H9 (cell line): Measurements from ENCODE around the gene ARHGEF6. TPM values are rescaled to one million over a fixed set of nuclear protein-coding genes. Genes with fewer than 3 reads are reported as not detected.

Experiments
- DNase-seq: peaks from one replicate; pipeline ENCODE4 v3.0.0-alpha.2; 2017
- H2AFZ ChIP-seq: one replicate; pipeline ENCODE4 v1.6.1; 2013; ENCODE audit warnings: mild to moderate bottlenecking, low read length, control low read depth, moderate library complexity
- H2AK5ac ChIP-seq: 2 replicates; pipeline ENCODE4 v1.6.1; 2013; ENCODE audit warnings: low read length, control low read depth, mixed read lengths; ENCODE audit not compliant: insufficient read length
- H2BK120ac ChIP-seq: one replicate; pipeline ENCODE4 v1.6.1; 2013; ENCODE audit warnings: low read depth, mild to moderate bottlenecking, low read length, control low read depth, inconsistent platforms; ENCODE audit not compliant: poor library complexity, severe bottlenecking
- H2BK12ac ChIP-seq: 2 replicates; pipeline ENCODE4 v1.6.1; 2013; ENCODE audit warnings: low read length, control low read depth, mixed read lengths, low read depth; ENCODE audit not compliant: insufficient read length
- H2BK15ac ChIP-seq: 2 replicates; pipeline ENCODE4 v1.6.1; 2013; ENCODE audit warnings: low read depth, low read length, control low read depth
- H2BK20ac ChIP-seq: one replicate; pipeline ENCODE4 v1.6.1; 2013; ENCODE audit warnings: low read depth, mild to moderate bottlenecking, low read length, control low read depth, inconsistent platforms; ENCODE audit not compliant: poor library complexity, severe bottlenecking
- H2BK5ac ChIP-seq: 2 replicates; pipeline ENCODE4 v1.6.1; 2013; ENCODE audit warnings: low read length, control low read depth, mixed read lengths; ENCODE audit not compliant: insufficient read length
- H3K14ac ChIP-seq: 2 replicates; pipeline ENCODE4 v1.6.1; 2013; ENCODE audit warnings: low read length, control low read depth; ENCODE audit not compliant: insufficient read depth
- H3K18ac ChIP-seq: 2 replicates; pipeline ENCODE4 v1.6.1; 2013; ENCODE audit warnings: low read depth, mild to moderate bottlenecking, mixed read lengths, low read length, control low read depth; ENCODE audit not compliant: insufficient read length
- H3K23ac ChIP-seq: 2 replicates; pipeline ENCODE4 v1.6.1; 2013; ENCODE audit warnings: low read length, control low read depth, mixed read lengths, low read depth; ENCODE audit not compliant: insufficient read length
- H3K23me2 ChIP-seq: 2 replicates; pipeline ENCODE4 v1.6.1; 2013; ENCODE audit warnings: low read depth, mild to moderate bottlenecking, mixed read lengths, low read length, control low read depth; ENCODE audit not compliant: insufficient read length, poor library complexity, severe bottlenecking
- H3K27ac ChIP-seq: 2 replicates; pipeline ENCODE4 v1.5.1; 2013; ENCODE audit warnings: low read length, control low read depth, mixed read lengths, low read depth; ENCODE audit not compliant: insufficient read length
- H3K27me3 ChIP-seq: 2 replicates; pipeline ENCODE4 v1.6.1; 2013; ENCODE audit warnings: low read length, control low read depth, inconsistent platforms; ENCODE audit not compliant: insufficient read depth
- H3K4ac ChIP-seq: 2 replicates; pipeline ENCODE4 v1.6.1; 2013; ENCODE audit warnings: low read depth, mild to moderate bottlenecking, control low read depth, inconsistent platforms, low read length, moderate library complexity
- H3K4me1 ChIP-seq: 2 replicates; pipeline ENCODE4 v1.6.1; 2013; ENCODE audit warnings: low read length, control low read depth, inconsistent platforms; ENCODE audit not compliant: insufficient read depth
- H3K4me2 ChIP-seq: 2 replicates; pipeline ENCODE4 v1.6.1; 2013; ENCODE audit warnings: low read length, control low read depth, mixed read lengths; ENCODE audit not compliant: insufficient read length, insufficient read depth
- H3K56ac ChIP-seq: 2 replicates; pipeline ENCODE4 v1.6.1; 2013; ENCODE audit warnings: low read depth, mild to moderate bottlenecking, mixed read lengths, low read length, control low read depth; ENCODE audit not compliant: insufficient read length
- H3K79me1 ChIP-seq: 2 replicates; pipeline ENCODE4 v1.6.1; 2013; ENCODE audit warnings: low read depth, mild to moderate bottlenecking, moderate library complexity, low read length, control low read depth, inconsistent platforms; ENCODE audit not compliant: insufficient read depth, poor library complexity, severe bottlenecking
- H3K79me2 ChIP-seq: 2 replicates; pipeline ENCODE4 v1.6.1; 2013; ENCODE audit warnings: low read length, control low read depth, inconsistent platforms; ENCODE audit not compliant: insufficient read depth
- H3K9ac ChIP-seq: 2 replicates; pipeline ENCODE4 v1.6.1; 2013; ENCODE audit warnings: low read length, control low read depth, mixed read lengths; ENCODE audit not compliant: insufficient read length; ENCODE audit errors: extremely low read depth
- H3K9me3 ChIP-seq: one replicate; pipeline ENCODE4 v1.6.1; 2013; ENCODE audit warnings: low read depth, low read length, inconsistent platforms; ENCODE audit not compliant: control insufficient read depth
- H3T11ph ChIP-seq: one replicate; pipeline ENCODE4 v1.6.1; 2013; ENCODE audit warnings: mild to moderate bottlenecking, low read length, control low read depth, inconsistent platforms
- H4K20me1 ChIP-seq: one replicate; pipeline ENCODE4 v1.6.1; 2013; ENCODE audit not compliant: control insufficient read depth, insufficient read length, insufficient read depth
- H4K5ac ChIP-seq: 2 replicates; pipeline ENCODE4 v1.6.1; 2013; ENCODE audit warnings: low read depth, mild to moderate bottlenecking, mixed read lengths, low read length, control low read depth; ENCODE audit not compliant: insufficient read length
- H4K8ac ChIP-seq: replicated peaks from 2 replicates; pipeline ENCODE4 v1.6.1; 2013; ENCODE audit warnings: low read length, control low read depth, mixed read lengths, low read depth; ENCODE audit not compliant: insufficient read length
- H4K91ac ChIP-seq: 2 replicates; pipeline ENCODE4 v1.6.1; 2013; ENCODE audit warnings: low read depth, mild to moderate bottlenecking, moderate library complexity, mixed read lengths, low read length, control low read depth; ENCODE audit not compliant: insufficient read length
- H3K27ac Mint-ChIP-seq, 3 experiments: 2 replicates in 2 of 3; 3 replicates in 1 of 3; pipeline ENCODE4 v1.8.0; 2020 to 2021; ENCODE audit warnings: mixed read lengths in 3 of 3, mild to moderate bottlenecking in 1 of 3, moderate library complexity in 1 of 3
- H3K27me3 Mint-ChIP-seq: 2 replicates; pipeline ENCODE4 v1.8.0; 2021; ENCODE audit warnings: low read depth, mild to moderate bottlenecking, moderate library complexity, mixed read lengths
- H3K36me3 Mint-ChIP-seq, 3 experiments: 2 replicates in 2 of 3; 3 replicates in 1 of 3; pipeline ENCODE4 v1.8.0; 2020 to 2021; ENCODE audit warnings: low read depth in 3 of 3, mixed read lengths in 3 of 3; ENCODE audit not compliant: insufficient read depth in 1 of 3
- H3K4me1 Mint-ChIP-seq, 2 experiments: 2 replicates each; pipeline ENCODE4 v1.8.0; 2020; ENCODE audit warnings: mixed read lengths in 2 of 2
- H3K4me3 Mint-ChIP-seq, 2 experiments: 2 replicates in 1 of 2; 3 replicates in 1 of 2; pipeline ENCODE4 v1.8.0; 2020 to 2021; ENCODE audit warnings: mild to moderate bottlenecking in 2 of 2, mixed read lengths in 2 of 2, moderate library complexity in 1 of 2
- H3K9me3 Mint-ChIP-seq, 2 experiments: 2 replicates in 1 of 2; 3 replicates in 1 of 2; pipeline ENCODE4 v1.8.0; 2020; ENCODE audit warnings: mild to moderate bottlenecking in 2 of 2, mixed read lengths in 2 of 2, moderate library complexity in 1 of 2
- CTCF ChIP-seq: fragments of 200-600 bp; sonication (generic); conservative IDR thresholded peaks from 3 replicates; pipeline ENCODE4 v1.8.0; 2021; ENCODE audit warnings: antibody characterized with exemption, mild to moderate bottlenecking
- WGBS: extraction: QIAGEN DNeasy Blood & Tissue Kit; methylation state at CpG from one replicate; pipeline ENCODE4 v1.1.7; 2013; ENCODE audit warnings: missing lambda C conversion rate, low lambda C conversion rate, mixed read lengths; ENCODE audit not compliant: insufficient read length; ENCODE audit errors: extremely low coverage; 5-methylcytosine and 5-hydroxymethylcytosine counted together
- total RNA-seq: library from RNA; stranded (reverse); gene quantifications from 2 replicates; pipeline ENCODE4 v1.2.1, GENCODE V29; 2021

The ARHGEF6 gene
- total RNA-seq, 1 experiment from 2014 or later = 3.6 TPM

GRCh38 chrX:136643243-136643642 lies 137.5 kb downstream of the ARHGEF6 start:
- Histone ChIP-seq H4K5ac (no peak overlapping the region), H3K18ac (no peak overlapping the region), H4K20me1 (no peaks in the 10 kb centered on the region), H3K23ac (no peak overlapping the region), H2BK120ac (no peak overlapping the region), H3K23me2 (no peaks in the 10 kb centered on the region), H3K79me1 (no peaks in the 10 kb centered on the region), H3K4ac (no peak overlapping the region), H3K27ac (no peak overlapping the region), H4K91ac (no peak overlapping the region), H2BK12ac (no peak overlapping the region), H3T11ph (no peak overlapping the region), H3K56ac (no peak overlapping the region), H2BK20ac (no peak overlapping the region), H3K4me1 (no peaks in the 10 kb centered on the region), H3K4me2 (no peak overlapping the region), H3K9ac (no peak overlapping the region), H2BK15ac (no peak overlapping the region), H2BK5ac (no peak overlapping the region), H3K14ac (no peak overlapping the region), H3K27me3 (no peaks in the 10 kb centered on the region), H2AFZ (no peak overlapping the region), H2AK5ac (no peak overlapping the region), H3K9me3 (peaks cover 27% of the 10 kb centered on the region), H4K8ac (no peak overlapping the region), H3K79me2 (no peaks in the 10 kb centered on the region)
- DNase-seq = no peak
- H3K4me1 Mint-ChIP-seq = no peaks in the 10 kb centered on the region
- no CpG with 5 or more reads among the region's 1 CpG for WGBS
- H3K27ac Mint-ChIP-seq = no peak overlapping the region; a peak in 1 of 7 replicates
- peaks cover 4% of the 10 kb centered on the region for H3K27me3 Mint-ChIP-seq
- H3K9me3 Mint-ChIP-seq = peaks cover 60 to 73% of the 10 kb centered on the region in 2 experiments
- H3K36me3 Mint-ChIP-seq = peaks cover 0 to 5% (median 0%) of the 10 kb centered on the region in 3 experiments; a peak in 2 of 7 replicates
- no peak overlapping the region for H3K4me3 Mint-ChIP-seq
- no peak for TF ChIP-seq CTCF
